NCI-H2227 (cell line): ENCODE results near the gene CGB3.
A peak's percentile ranks its signal among the peaks of the same experiment; 100 is the strongest.
"Not testable (repeated sequence)": the region's sequence is repeated elsewhere in the genome, so short reads cannot be mapped to it uniquely, and the experiment has no call there.

Experiments used
- DNase-seq: peaks from one replicate; lab custom pipeline; 2025; ENCODE audit not compliant: unreplicated experiment; lab: John Stamatoyannopoulos, UW

Gene CGB3

DNA sequence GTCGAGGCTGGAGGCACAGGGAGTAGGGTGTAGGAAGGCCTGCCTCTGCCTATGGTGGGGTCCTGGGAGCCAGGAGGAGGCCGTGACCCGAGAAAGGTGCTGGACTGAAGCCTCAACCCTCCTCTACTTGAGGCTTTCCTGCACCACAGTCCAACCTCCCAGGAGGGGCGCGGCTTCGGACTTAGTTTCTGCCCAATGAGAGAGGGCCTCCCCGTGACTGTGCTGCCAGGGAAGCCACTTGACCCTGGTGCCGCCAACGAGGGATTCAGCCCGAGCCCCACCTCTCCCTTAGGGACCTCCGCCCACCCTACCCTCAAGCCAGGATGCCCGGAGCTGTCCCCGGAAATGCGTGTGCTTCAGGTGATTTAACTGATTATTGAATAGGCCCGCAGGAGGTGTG is at the start of gene CGB3:
CGB3 (minus strand) TSS at position 101 of the 400 bp plus-strand sequence. CDS start 362 bp downstream, outside the sequence.
- DNase-seq = not testable (repeated sequence)

- DNase-seq = peak; percentile 53
Measured at GRCh38 chr19:49071860-49072547, 47.9 kb upstream of the CGB3 start.

DNA sequence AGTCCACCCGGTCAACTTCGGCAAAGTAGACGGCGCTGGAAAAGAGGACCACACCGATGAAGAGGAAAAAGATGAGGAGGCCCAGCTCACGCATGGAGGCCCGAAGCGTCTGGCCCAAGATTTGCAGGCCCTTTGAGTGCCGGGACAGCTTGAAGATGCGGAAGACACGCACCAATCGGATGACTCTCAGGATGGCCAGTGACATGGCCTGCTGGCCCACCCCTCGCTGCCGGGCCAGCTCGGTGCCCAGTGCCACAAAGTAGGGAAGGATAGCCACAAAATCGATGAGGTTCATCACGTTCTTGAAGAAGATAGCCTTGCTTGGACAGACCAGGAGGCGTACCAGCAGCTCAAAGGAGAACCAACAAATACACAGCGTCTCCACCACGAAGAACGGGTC is 46.3 kb upstream of the CGB3 start:
- no peak for DNase-seq

DNA sequence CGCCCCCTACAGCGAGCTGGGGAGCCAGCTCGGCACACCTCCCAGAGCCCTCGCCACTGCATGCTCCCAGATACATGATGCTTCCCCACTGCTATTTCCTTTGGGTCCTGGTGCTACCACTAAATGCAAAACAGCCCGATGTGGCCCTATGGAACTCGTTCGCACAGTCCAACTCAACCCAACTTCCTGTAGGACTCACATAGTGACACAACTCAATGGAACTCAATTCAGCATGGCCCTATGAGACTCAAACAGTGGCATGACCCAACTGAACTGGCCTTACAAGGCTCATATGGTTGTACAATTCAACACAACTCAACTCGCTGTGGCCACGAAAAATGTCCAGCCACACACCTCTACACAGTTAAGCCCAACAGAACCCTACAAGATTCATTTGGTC is 44.9 kb upstream of the CGB3 start:
- no peak for DNase-seq

- no peak for DNase-seq
Measured at GRCh38 chr19:49067554-49067953, 43.4 kb upstream of the CGB3 start.

GRCh38 chr19:49065905-49066512 is 41.9 kb upstream of the CGB3 start:
- DNase-seq = no peak

DNA sequence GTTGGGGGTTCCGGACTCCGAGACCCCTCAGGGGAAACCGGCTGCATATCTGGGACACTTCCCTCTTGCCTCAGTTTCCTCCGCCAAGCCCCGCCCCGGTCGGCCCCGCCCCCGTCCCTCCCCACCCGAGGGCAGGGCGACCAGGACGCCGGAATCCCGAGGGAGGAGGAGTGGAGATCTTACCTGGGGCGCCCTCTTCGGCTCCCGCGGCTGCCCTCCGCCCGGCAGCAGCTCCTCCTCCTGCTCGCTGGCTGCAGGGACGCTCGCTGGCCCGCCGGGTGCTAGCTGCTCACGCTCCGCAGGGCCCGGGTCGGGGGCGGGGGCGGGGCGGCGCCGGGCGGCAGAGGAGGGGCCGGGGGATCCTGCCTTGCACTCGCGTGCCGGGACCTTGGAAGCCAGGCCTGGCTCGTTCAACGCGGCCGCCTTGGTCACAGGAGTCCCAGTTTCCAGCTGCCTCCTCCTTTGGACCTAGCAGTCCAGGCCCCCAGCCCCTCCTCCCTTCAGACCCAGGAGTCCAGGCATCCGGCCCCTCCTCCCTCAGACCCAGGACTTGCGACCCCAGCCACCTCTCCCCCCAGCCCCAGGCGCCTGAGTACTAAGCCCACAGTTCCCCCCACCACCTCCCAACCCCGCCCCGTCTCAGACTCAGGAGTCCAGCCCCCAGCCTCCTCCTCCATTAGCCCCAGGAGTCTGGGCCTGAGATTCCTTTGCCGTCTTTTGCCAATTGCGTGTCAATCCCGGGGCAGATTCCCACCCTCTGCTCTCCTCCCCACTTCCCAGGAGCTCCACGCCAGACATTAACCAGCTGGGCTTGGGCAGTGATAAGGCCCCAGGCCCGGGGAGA is 40.9 kb upstream of the CGB3 start, which contains the start of gene NTF4:
NTF4 (minus strand) TSS at position 51 of the 844 bp plus-strand sequence. CDS start 2,821 bp downstream, outside the sequence.
- peak; percentile 64 for DNase-seq

- DNase-seq = no peak
Measured at GRCh38 chr19:49064029-49064629, 40.0 kb upstream of the CGB3 start.

DNA sequence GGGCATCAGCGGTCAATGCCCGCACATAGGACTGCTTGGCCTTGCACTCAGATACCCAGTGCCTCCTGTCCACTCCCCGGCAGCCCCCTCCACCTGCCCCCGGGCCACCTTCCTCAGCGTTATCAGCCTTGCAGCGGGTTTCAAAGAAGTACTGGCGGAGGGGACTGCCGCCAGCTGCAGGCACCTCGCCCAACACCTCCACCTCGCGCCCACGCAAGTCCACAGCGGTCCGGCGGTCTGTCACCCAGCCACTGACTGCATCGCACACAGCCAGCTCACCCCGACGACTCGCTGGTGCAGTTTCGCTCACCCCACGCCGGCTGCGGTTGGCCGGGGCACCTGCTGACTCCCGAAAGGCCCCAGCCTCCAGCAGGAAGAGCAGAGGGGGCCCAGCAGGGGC is 37.3 kb upstream of the CGB3 start:
- DNase-seq = no peak

- DNase-seq = no peak
Measured at GRCh38 chr19:49061000-49061399, 36.9 kb upstream of the CGB3 start.

GRCh38 chr19:49059053-49059452 is 34.9 kb upstream of the CGB3 start:
- DNase-seq = no peak

DNA sequence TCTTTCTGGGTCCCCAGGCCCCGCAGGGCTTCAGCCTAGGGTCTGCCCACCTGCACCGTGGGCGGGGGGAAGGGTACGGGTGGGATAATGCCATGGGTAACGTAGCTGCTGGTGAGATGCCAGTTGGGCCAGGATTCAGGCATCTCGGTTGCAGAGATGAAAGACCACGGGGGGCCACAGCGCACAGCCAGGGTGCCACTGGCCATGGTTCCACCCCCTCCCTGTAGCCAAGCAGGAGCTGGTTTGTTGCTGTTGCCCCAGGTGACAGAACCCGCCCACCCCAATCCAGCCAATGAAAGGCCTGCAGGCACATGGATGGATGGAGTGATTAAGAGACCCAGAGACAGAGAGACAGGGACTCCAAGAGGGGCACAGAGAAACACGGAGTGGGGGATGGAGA is 34.4 kb upstream of the CGB3 start:
- DNase-seq = peak; percentile 10

GRCh38 chr19:49057636-49058234 is 33.6 kb upstream of the CGB3 start, which contains the start of gene CGB7:
Gene CGB7 (minus strand): TSS chr19:49057749. CDS start chr19:49055375, 2,374 bp downstream.
- DNase-seq = peak; percentile 56

- not testable (repeated sequence) for DNase-seq
Measured at GRCh38 chr19:49056902-49057596, 32.9 kb upstream of the CGB3 start.

DNA sequence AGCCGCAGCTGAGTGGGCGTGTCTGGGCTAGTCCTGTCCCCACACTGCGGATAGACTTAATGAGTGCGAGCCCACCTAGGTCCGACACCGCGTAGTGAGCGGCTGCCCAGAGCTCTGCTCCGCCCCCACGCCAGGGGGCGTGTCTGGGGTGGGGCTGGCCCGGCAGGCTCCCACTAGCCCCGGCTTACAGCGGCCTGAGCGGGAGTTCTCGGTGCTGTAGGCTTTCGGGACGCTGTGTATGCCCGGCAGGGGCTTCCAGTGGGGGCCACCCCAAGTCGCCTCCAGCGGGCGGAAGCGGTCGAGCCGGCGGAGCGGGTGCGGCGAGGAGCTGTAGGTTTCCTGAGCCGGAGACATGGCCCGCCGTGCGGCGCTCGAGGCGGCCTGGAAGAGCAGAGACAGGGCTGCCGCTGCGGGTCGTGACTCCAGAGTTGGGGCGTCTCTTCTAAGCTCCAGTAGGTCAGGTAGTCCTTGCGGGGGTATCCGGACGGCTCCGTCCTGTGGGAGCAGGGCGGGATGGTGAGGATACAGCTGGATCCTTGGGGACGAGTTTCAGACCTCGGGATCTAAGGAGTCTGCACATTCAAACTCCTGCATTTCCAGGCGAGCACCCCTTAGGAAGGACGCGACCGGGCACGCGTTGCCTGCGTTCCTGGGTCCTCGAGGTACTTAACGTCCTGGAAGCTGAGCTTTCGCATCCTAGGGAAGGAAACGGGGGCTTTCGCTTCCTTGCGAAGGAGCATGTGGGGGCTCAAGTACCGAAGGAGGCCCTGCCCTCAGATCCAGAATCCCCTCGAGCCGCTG is 32.2 kb upstream of the CGB3 start:
- peak; percentile 59 for DNase-seq

GRCh38 chr19:49050376-49051033 is 26.4 kb upstream of the CGB3 start:
- DNase-seq = not testable (repeated sequence)

GRCh38 chr19:49049834-49050233 is 25.7 kb upstream of the CGB3 start:
- not testable (repeated sequence) for DNase-seq

GRCh38 chr19:49049011-49049410 is 24.9 kb upstream of the CGB3 start, which contains the start of gene CGB8:
Gene CGB8 (minus strand): TSS chr19:49049111. CDS start chr19:49048739, 372 bp downstream.
- not testable (repeated sequence) for DNase-seq

DNA sequence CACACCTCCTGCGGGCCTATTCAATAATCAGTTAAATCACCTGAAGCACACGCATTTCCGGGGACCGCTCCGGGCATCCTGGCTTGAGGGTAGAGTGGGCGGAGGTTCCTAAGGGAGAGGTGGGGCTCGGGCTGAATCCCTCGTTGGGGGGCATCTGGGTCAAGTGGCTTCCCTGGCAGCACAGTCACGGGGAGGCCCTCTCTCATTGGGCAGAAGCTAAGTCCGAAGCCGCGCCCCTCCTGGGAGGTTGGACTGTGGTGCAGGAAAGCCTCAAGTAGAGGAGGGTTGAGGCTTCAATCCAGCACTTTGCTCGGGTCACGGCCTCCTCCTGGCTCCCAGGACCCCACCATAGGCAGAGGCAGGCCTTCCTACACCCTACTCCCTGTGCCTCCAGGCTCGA is 19.4 kb upstream of the CGB3 start, which contains the start of gene CGB5:
CGB5 (plus strand) TSS at position 301 of the 400 bp plus-strand sequence. CDS start 362 bp downstream, outside the sequence.
- DNase-seq = not testable (repeated sequence)
